Measurements from ENCODE around the gene ASCC3.

Gene ASCC3

DNA sequence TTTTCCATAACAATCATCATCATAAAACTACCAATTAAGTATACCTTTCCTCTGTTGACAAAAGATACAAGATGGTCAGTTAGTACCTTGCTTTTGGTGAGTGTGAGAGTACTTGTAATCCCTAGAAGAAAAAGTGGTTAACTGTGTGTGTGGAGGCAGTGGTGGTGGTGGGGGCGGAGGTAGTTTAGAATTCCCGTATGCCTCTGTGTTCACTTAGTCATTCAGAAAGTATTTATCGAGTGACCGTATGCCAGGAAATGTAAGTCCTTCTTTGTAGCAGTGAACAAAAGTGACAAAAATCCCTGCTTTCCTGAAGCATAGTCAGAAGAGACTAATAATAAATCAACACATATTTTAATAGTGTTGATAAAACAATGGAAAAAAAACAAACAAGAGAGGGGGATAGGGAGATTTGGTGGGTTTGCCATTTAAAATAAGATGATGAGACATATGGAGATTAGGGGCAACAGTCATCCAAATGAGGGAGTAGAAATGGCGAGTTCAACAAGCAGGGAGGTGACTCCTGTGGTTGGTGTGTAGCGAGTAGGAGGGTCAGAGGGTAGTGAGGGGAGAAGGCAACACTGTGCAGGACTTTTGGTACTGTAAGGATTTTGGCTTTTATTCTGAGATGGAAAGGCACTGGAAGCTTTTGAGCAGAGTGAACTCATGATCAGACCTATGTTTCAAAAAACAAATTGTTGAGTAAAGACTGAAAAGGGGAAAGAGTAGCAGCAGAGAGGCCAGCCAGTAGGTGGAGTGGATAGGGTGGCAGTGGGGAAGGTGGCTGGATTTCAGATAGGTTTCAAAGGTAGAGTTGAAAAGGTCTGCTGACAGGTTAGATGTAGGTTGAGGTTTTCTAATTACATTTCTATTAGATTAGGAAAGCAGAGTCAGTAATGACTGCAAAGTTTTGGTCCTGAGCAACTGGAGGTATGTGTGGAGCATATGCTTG lies 376.1 kb downstream of the ASCC3 start:
- H3K27me3 ChIP-seq (ENCODE audit: control insufficient read depth in 1 of 2, insufficient read depth in 2 of 2, low read length in 2 of 2) = no peaks in the 10 kb centered on the region
- H3K27ac ChIP-seq (ENCODE audit: low read length) = no peak overlapping the region
- no peak overlapping the region for H3K4me3 ChIP-seq (ENCODE audit: low read length in 2 of 2)
- no peaks in the 10 kb centered on the region for H3K9me3 ChIP-seq (ENCODE audit: control insufficient read depth in 2 of 2, low read length in 2 of 2)
- no peak overlapping the region for H3K9ac ChIP-seq (ENCODE audit: low read length in 2 of 2)
- no peaks in the 10 kb centered on the region for H3K4me1 ChIP-seq (ENCODE audit: control insufficient read depth, insufficient read depth, low read length)
- peaks cover 2 to 6% of the 10 kb centered on the region in 2 donors for H3K36me3 ChIP-seq (ENCODE audit: control insufficient read depth in 2 of 2, insufficient read depth in 2 of 2, low read length in 2 of 2)

DNA sequence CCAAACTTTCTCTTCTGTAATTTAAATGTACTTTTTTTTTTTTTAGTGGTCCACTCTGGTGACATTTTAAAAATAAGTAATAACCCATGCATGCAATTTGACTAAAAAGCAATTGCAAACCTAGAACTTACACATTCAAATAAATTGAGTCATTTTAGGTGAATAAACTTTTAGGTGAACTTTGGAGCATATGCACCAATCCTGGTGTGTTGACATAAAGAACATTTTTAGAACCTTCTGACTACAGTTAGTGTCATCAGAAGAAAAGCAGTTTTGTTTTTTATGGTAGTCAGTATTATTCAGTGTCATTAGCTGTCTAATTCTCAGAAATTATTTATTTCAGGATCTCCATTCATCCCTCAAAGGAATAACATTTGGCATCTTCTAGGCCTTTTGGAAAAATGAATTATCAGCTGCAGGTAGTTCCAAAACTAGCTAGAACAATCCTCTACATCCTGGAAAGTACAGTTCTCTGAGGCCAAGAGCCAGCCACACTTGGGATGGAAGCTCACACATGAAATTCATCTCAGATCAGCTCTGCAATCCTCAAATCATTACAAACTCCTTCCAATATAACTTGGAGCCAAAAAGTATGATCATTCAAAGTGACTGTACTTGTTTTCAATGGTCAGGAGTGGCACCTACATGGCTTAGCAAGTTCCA lies 378.0 kb downstream of the ASCC3 start:
- no peak overlapping the region for H3K9ac ChIP-seq (ENCODE audit: low read length in 2 of 2)
- no peak overlapping the region for H3K27ac ChIP-seq (ENCODE audit: low read length)
- H3K4me3 ChIP-seq (ENCODE audit: low read length in 2 of 2) = no peak overlapping the region
- H3K36me3 ChIP-seq (ENCODE audit: control insufficient read depth in 2 of 2, insufficient read depth in 2 of 2, low read length in 2 of 2) = no peaks in the 10 kb centered on the region
- no peaks in the 10 kb centered on the region for H3K27me3 ChIP-seq (ENCODE audit: control insufficient read depth in 1 of 2, insufficient read depth in 2 of 2, low read length in 2 of 2)
- no peaks in the 10 kb centered on the region for H3K4me1 ChIP-seq (ENCODE audit: control insufficient read depth, insufficient read depth, low read length)
- H3K9me3 ChIP-seq (ENCODE audit: control insufficient read depth in 2 of 2, low read length in 2 of 2) = no peaks in the 10 kb centered on the region

DNA sequence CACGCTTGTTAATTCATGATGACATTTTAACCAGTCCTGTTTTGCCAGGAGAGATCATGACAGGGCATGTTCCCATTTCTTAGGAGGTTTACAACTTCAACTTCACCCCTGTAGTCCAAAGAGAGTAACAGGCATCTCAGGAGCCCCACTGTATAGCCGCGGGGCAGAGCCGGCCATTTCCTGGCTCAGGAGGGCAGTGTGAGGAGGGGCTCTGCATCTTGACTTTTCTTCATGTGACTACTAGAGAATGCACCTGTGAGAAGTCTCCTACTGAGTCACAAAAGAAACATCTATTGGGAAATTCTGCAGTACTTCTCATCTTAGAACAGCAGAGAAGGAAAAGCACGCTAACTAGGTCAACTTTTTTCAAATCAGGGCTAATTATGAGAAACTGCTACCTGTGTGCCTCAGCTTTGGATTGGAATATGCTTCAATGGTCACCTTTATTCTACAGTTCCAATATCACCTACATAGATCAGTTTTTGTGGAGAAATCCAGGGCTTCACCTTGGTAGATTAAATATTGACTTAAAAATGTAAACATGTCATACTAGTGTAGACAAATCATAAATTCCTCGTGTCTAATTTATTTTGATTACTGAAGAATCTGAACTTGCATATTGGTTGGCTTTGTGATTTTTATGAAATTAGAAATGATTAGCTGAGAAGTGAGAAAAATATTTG lies 387.8 kb downstream of the ASCC3 start:
- Histone ChIP-seq H3K9me3 (ENCODE audit: control insufficient read depth in 2 of 2, low read length in 2 of 2) (no peaks in the 10 kb centered on the region), H3K36me3 (ENCODE audit: control insufficient read depth in 2 of 2, insufficient read depth in 2 of 2, low read length in 2 of 2) (no peaks in the 10 kb centered on the region), H3K27ac (ENCODE audit: low read length) (no peak overlapping the region), H3K27me3 (ENCODE audit: control insufficient read depth in 1 of 2, insufficient read depth in 2 of 2, low read length in 2 of 2) (peaks cover 5 to 8% of the 10 kb centered on the region in 2 donors), H3K4me3 (ENCODE audit: low read length in 2 of 2) (no peak overlapping the region), H3K9ac (ENCODE audit: low read length in 2 of 2) (no peak overlapping the region), H3K4me1 (ENCODE audit: control insufficient read depth, insufficient read depth, low read length) (no peaks in the 10 kb centered on the region)

DNA sequence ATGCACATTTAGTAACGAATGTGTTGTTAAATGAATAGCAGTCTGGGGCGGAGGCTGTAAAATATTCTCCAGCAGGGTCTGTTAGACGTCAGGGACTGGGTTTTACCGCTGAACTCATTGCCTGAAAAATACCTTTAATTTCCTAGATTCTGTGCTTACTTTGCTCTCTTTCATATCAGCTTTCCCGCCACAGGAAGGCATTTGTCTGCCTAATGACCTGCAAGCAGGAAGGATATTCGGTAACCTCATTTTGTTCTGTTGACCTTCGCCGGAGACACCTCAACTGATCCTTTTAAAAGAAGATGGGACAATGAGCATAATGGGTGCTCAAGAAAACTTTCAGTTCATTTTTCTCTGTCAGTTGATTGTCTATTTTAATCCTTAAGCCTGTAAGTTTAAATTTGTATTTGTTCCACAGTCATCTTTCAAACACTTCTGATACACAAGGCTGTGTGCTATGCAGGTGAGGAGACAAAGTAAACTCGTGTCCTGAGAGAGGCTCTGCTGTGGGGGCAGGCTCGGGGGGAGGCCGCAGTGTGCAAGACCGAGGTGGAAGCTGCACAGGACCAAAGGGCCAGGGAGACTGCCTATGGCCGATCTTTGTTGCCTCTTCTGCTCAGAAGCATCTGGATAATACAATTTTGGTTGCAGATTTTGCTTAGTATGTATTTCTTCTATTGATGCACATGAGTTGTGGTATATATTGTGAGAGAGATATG lies 389.0 kb downstream of the ASCC3 start:
- Histone ChIP-seq H3K9me3 (ENCODE audit: control insufficient read depth in 2 of 2, low read length in 2 of 2) (no peaks in the 10 kb centered on the region), H3K27me3 (ENCODE audit: control insufficient read depth in 1 of 2, insufficient read depth in 2 of 2, low read length in 2 of 2) (peaks cover 5 to 10% of the 10 kb centered on the region in 2 donors), H3K4me1 (ENCODE audit: control insufficient read depth, insufficient read depth, low read length) (no peaks in the 10 kb centered on the region), H3K9ac (ENCODE audit: low read length in 2 of 2) (no peak overlapping the region), H3K4me3 (ENCODE audit: low read length in 2 of 2) (no peak overlapping the region), H3K27ac (ENCODE audit: low read length) (no peak overlapping the region), H3K36me3 (ENCODE audit: control insufficient read depth in 2 of 2, insufficient read depth in 2 of 2, low read length in 2 of 2) (no peaks in the 10 kb centered on the region)

DNA sequence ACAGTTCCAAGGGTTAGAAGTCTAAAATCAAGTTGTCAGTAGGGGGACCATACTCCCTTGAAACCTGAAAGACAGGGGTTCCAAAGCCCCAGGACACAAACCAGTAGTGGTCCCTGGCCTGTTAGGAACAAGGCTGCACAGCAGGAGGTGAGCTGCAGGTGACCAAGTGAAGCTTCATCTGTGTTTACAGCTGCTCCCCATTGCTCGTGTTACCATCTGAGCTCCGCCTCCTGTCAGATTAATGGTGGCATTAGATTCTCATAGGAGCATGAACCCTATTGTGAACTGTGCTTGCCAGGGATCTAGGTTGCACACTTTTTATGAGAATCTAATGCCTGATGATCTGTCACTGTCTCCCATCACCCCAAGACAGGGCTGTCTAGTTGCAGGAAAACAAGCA lies 391.1 kb downstream of the ASCC3 start:
- Histone ChIP-seq H3K36me3 (ENCODE audit: control insufficient read depth in 2 of 2, insufficient read depth in 2 of 2, low read length in 2 of 2) (no peaks in the 10 kb centered on the region), H3K9me3 (ENCODE audit: control insufficient read depth in 2 of 2, low read length in 2 of 2) (no peaks in the 10 kb centered on the region), H3K27ac (ENCODE audit: low read length) (no peak overlapping the region), H3K27me3 (ENCODE audit: control insufficient read depth in 1 of 2, insufficient read depth in 2 of 2, low read length in 2 of 2) (peaks cover 5 to 10% of the 10 kb centered on the region in 2 donors), H3K9ac (ENCODE audit: low read length in 2 of 2) (no peak overlapping the region), H3K4me3 (ENCODE audit: low read length in 2 of 2) (no peak overlapping the region), H3K4me1 (ENCODE audit: control insufficient read depth, insufficient read depth, low read length) (no peaks in the 10 kb centered on the region)

DNA sequence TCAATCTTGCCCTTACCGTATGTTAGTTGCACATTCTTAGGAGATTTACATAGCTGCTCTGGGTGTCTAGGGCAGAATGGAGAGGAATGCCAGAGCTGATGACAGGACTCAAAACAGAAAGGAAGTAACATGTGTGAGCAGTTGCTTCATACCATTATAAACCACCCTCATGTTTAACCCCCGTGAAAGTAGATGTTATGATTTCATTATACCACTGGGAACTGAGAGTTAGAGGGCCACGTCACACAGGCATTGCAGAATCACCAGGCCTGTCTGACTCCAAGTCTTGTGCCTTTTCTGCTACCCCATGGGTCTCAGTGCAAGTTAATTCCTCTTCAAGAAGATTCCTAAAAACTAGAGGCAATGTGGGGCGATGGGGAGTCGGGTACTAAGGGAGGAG lies 392.9 kb downstream of the ASCC3 start:
- no peaks in the 10 kb centered on the region for H3K36me3 ChIP-seq (ENCODE audit: control insufficient read depth in 2 of 2, insufficient read depth in 2 of 2, low read length in 2 of 2)
- H3K9ac ChIP-seq (ENCODE audit: low read length in 2 of 2) = no peak overlapping the region
- H3K4me3 ChIP-seq (ENCODE audit: low read length in 2 of 2) = no peak overlapping the region
- H3K27me3 ChIP-seq (ENCODE audit: control insufficient read depth in 1 of 2, insufficient read depth in 2 of 2, low read length in 2 of 2) = peaks cover 8 to 10% of the 10 kb centered on the region in 2 donors
- H3K4me1 ChIP-seq (ENCODE audit: control insufficient read depth, insufficient read depth, low read length) = no peaks in the 10 kb centered on the region
- no peak overlapping the region for H3K27ac ChIP-seq (ENCODE audit: low read length)
- no peaks in the 10 kb centered on the region for H3K9me3 ChIP-seq (ENCODE audit: control insufficient read depth in 2 of 2, low read length in 2 of 2)

DNA sequence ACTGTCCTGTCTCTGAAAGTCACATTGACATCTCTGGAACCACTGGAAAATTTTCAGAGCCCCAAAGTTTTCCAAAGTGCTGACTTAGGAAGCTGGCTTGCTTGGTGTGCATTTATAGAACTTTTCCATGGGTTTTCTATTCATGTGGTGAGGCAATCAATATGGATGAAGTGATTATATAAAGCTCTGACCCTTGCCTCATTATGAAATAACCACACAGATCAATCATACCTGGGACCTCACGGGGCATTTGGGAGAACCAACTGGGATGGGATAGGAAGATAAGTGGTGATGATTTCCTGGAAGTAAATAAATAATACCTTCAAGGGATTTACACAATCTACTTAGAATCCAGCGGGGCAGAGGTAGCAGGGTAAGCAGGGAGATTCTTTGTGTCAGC lies 393.5 kb downstream of the ASCC3 start:
- no peaks in the 10 kb centered on the region for H3K36me3 ChIP-seq (ENCODE audit: control insufficient read depth in 2 of 2, insufficient read depth in 2 of 2, low read length in 2 of 2)
- no peaks in the 10 kb centered on the region for H3K4me1 ChIP-seq (ENCODE audit: control insufficient read depth, insufficient read depth, low read length)
- H3K4me3 ChIP-seq (ENCODE audit: low read length in 2 of 2) = no peak overlapping the region
- no peaks in the 10 kb centered on the region for H3K9me3 ChIP-seq (ENCODE audit: control insufficient read depth in 2 of 2, low read length in 2 of 2)
- no peak overlapping the region for H3K27ac ChIP-seq (ENCODE audit: low read length)
- peaks cover 7 to 10% of the 10 kb centered on the region in 2 donors for H3K27me3 ChIP-seq (ENCODE audit: control insufficient read depth in 1 of 2, insufficient read depth in 2 of 2, low read length in 2 of 2)
- no peak overlapping the region for H3K9ac ChIP-seq (ENCODE audit: low read length in 2 of 2)

DNA sequence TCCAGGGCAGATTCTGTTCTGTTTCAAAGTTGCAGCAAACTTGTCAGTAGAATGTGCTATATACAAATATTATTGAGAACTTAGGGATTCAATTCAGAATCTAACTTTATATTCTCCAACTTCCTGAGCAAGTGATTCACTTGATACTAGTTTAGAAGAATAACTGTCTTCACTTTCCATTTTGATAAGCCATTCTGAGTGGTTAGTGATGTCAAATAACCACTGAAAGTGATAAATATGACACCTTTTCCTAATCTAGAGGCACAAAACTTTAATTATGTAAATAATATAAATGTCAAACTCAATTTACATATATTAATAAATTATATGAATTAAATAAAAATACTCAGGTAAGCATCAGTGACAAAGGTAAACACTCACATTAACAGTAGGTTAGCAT lies 395.9 kb downstream of the ASCC3 start:
- no peaks in the 10 kb centered on the region for H3K9me3 ChIP-seq (ENCODE audit: control insufficient read depth in 2 of 2, low read length in 2 of 2)
- no peaks in the 10 kb centered on the region for H3K4me1 ChIP-seq (ENCODE audit: control insufficient read depth, insufficient read depth, low read length)
- H3K9ac ChIP-seq (ENCODE audit: low read length in 2 of 2) = no peak overlapping the region
- no peak overlapping the region for H3K4me3 ChIP-seq (ENCODE audit: low read length in 2 of 2)
- H3K27me3 ChIP-seq (ENCODE audit: control insufficient read depth in 1 of 2, insufficient read depth in 2 of 2, low read length in 2 of 2) = peaks cover 3% of the 10 kb centered on the region in 2 donors
- no peak overlapping the region for H3K27ac ChIP-seq (ENCODE audit: low read length)
- no peaks in the 10 kb centered on the region for H3K36me3 ChIP-seq (ENCODE audit: control insufficient read depth in 2 of 2, insufficient read depth in 2 of 2, low read length in 2 of 2)

DNA sequence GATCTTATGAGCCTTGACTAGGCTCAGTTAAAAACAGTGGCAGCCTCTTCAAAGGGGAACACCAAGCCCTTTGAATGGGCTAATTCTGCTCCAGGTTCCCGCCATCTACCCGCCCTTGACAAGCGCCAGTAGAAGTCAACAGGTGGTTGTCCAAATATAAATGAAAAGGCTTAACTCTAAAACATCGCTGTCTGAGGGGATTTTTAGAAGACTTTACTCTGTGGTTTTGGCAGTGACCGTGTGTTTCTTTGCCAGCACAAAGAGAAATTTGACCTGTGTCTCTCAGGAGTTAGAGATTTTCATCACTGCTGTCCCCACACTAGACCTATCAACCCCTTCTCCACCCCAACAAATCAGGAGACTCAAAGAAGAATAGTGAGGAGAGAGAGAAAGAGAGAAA lies 396.7 kb downstream of the ASCC3 start:
- Histone ChIP-seq H3K36me3 (ENCODE audit: control insufficient read depth in 2 of 2, insufficient read depth in 2 of 2, low read length in 2 of 2) (no peaks in the 10 kb centered on the region), H3K27me3 (ENCODE audit: control insufficient read depth in 1 of 2, insufficient read depth in 2 of 2, low read length in 2 of 2) (peaks cover 3% of the 10 kb centered on the region in 2 donors), H3K9me3 (ENCODE audit: control insufficient read depth in 2 of 2, low read length in 2 of 2) (no peaks in the 10 kb centered on the region), H3K4me3 (ENCODE audit: low read length in 2 of 2) (no peak overlapping the region), H3K4me1 (ENCODE audit: control insufficient read depth, insufficient read depth, low read length) (no peaks in the 10 kb centered on the region), H3K27ac (ENCODE audit: low read length) (no peak overlapping the region), H3K9ac (ENCODE audit: low read length in 2 of 2) (no peak overlapping the region)

DNA sequence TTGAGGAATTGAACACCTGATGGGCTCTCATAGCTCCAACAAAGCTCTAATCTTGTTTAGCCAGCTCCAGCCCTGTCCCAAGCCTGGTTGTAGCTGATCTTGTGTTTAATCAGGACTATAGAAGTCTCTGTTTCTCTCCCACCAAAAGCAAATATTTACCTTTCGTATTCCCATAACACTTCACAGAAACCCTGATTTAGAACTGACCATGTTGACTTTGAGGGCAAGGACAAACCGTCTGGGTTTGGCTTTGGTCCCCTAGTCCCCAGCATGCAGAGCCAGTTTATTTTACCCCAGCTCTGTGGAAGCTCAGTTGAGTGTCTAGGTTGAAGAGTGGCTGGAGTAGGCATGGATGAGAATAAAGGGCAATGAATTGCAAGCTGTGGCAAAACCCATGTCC lies 398.4 kb downstream of the ASCC3 start:
- Histone ChIP-seq H3K27me3 (ENCODE audit: control insufficient read depth in 1 of 2, insufficient read depth in 2 of 2, low read length in 2 of 2) (peaks cover 0 to 3% of the 10 kb centered on the region in 2 donors), H3K27ac (ENCODE audit: low read length) (no peak overlapping the region), H3K36me3 (ENCODE audit: control insufficient read depth in 2 of 2, insufficient read depth in 2 of 2, low read length in 2 of 2) (no peaks in the 10 kb centered on the region), H3K9me3 (ENCODE audit: control insufficient read depth in 2 of 2, low read length in 2 of 2) (no peaks in the 10 kb centered on the region), H3K9ac (ENCODE audit: low read length in 2 of 2) (no peak overlapping the region), H3K4me3 (ENCODE audit: low read length in 2 of 2) (no peak overlapping the region), H3K4me1 (ENCODE audit: control insufficient read depth, insufficient read depth, low read length) (no peaks in the 10 kb centered on the region)

Measured in stomach smooth muscle (tissue), 2 donors.